H9 (cell line): ENCODE data around the gene WIF1. TPM values are rescaled to one million over a fixed set of nuclear protein-coding genes. Genes with fewer than 3 reads are reported as not detected.

Source experiments
- DNase-seq: peaks from one replicate; pipeline ENCODE4 v3.0.0-alpha.2; 2017
- H2AFZ ChIP-seq: one replicate; pipeline ENCODE4 v1.6.1; 2013; ENCODE audit warnings: mild to moderate bottlenecking, low read length, control low read depth, moderate library complexity
- H2AK5ac ChIP-seq: 2 replicates; pipeline ENCODE4 v1.6.1; 2013; ENCODE audit warnings: low read length, control low read depth, mixed read lengths; ENCODE audit not compliant: insufficient read length
- H2BK120ac ChIP-seq: one replicate; pipeline ENCODE4 v1.6.1; 2013; ENCODE audit warnings: low read depth, mild to moderate bottlenecking, low read length, control low read depth, inconsistent platforms; ENCODE audit not compliant: poor library complexity, severe bottlenecking
- H2BK12ac ChIP-seq: 2 replicates; pipeline ENCODE4 v1.6.1; 2013; ENCODE audit warnings: low read length, control low read depth, mixed read lengths, low read depth; ENCODE audit not compliant: insufficient read length
- H2BK15ac ChIP-seq: 2 replicates; pipeline ENCODE4 v1.6.1; 2013; ENCODE audit warnings: low read depth, low read length, control low read depth
- H2BK20ac ChIP-seq: one replicate; pipeline ENCODE4 v1.6.1; 2013; ENCODE audit warnings: low read depth, mild to moderate bottlenecking, low read length, control low read depth, inconsistent platforms; ENCODE audit not compliant: poor library complexity, severe bottlenecking
- H2BK5ac ChIP-seq: 2 replicates; pipeline ENCODE4 v1.6.1; 2013; ENCODE audit warnings: low read length, control low read depth, mixed read lengths; ENCODE audit not compliant: insufficient read length
- H3K14ac ChIP-seq: 2 replicates; pipeline ENCODE4 v1.6.1; 2013; ENCODE audit warnings: low read length, control low read depth; ENCODE audit not compliant: insufficient read depth
- H3K18ac ChIP-seq: 2 replicates; pipeline ENCODE4 v1.6.1; 2013; ENCODE audit warnings: low read depth, mild to moderate bottlenecking, mixed read lengths, low read length, control low read depth; ENCODE audit not compliant: insufficient read length
- H3K23ac ChIP-seq: 2 replicates; pipeline ENCODE4 v1.6.1; 2013; ENCODE audit warnings: low read length, control low read depth, mixed read lengths, low read depth; ENCODE audit not compliant: insufficient read length
- H3K23me2 ChIP-seq: 2 replicates; pipeline ENCODE4 v1.6.1; 2013; ENCODE audit warnings: low read depth, mild to moderate bottlenecking, mixed read lengths, low read length, control low read depth; ENCODE audit not compliant: insufficient read length, poor library complexity, severe bottlenecking
- H3K27ac ChIP-seq: 2 replicates; pipeline ENCODE4 v1.5.1; 2013; ENCODE audit warnings: low read length, control low read depth, mixed read lengths, low read depth; ENCODE audit not compliant: insufficient read length
- H3K27me3 ChIP-seq: 2 replicates; pipeline ENCODE4 v1.6.1; 2013; ENCODE audit warnings: low read length, control low read depth, inconsistent platforms; ENCODE audit not compliant: insufficient read depth
- H3K4ac ChIP-seq: 2 replicates; pipeline ENCODE4 v1.6.1; 2013; ENCODE audit warnings: low read depth, mild to moderate bottlenecking, control low read depth, inconsistent platforms, low read length, moderate library complexity
- H3K4me1 ChIP-seq: 2 replicates; pipeline ENCODE4 v1.6.1; 2013; ENCODE audit warnings: low read length, control low read depth, inconsistent platforms; ENCODE audit not compliant: insufficient read depth
- H3K4me2 ChIP-seq: 2 replicates; pipeline ENCODE4 v1.6.1; 2013; ENCODE audit warnings: low read length, control low read depth, mixed read lengths; ENCODE audit not compliant: insufficient read length, insufficient read depth
- H3K56ac ChIP-seq: 2 replicates; pipeline ENCODE4 v1.6.1; 2013; ENCODE audit warnings: low read depth, mild to moderate bottlenecking, mixed read lengths, low read length, control low read depth; ENCODE audit not compliant: insufficient read length
- H3K79me1 ChIP-seq: 2 replicates; pipeline ENCODE4 v1.6.1; 2013; ENCODE audit warnings: low read depth, mild to moderate bottlenecking, moderate library complexity, low read length, control low read depth, inconsistent platforms; ENCODE audit not compliant: insufficient read depth, poor library complexity, severe bottlenecking
- H3K79me2 ChIP-seq: 2 replicates; pipeline ENCODE4 v1.6.1; 2013; ENCODE audit warnings: low read length, control low read depth, inconsistent platforms; ENCODE audit not compliant: insufficient read depth
- H3K9ac ChIP-seq: 2 replicates; pipeline ENCODE4 v1.6.1; 2013; ENCODE audit warnings: low read length, control low read depth, mixed read lengths; ENCODE audit not compliant: insufficient read length; ENCODE audit errors: extremely low read depth
- H3K9me3 ChIP-seq: one replicate; pipeline ENCODE4 v1.6.1; 2013; ENCODE audit warnings: low read depth, low read length, inconsistent platforms; ENCODE audit not compliant: control insufficient read depth
- H3T11ph ChIP-seq: one replicate; pipeline ENCODE4 v1.6.1; 2013; ENCODE audit warnings: mild to moderate bottlenecking, low read length, control low read depth, inconsistent platforms
- H4K20me1 ChIP-seq: one replicate; pipeline ENCODE4 v1.6.1; 2013; ENCODE audit not compliant: control insufficient read depth, insufficient read length, insufficient read depth
- H4K5ac ChIP-seq: 2 replicates; pipeline ENCODE4 v1.6.1; 2013; ENCODE audit warnings: low read depth, mild to moderate bottlenecking, mixed read lengths, low read length, control low read depth; ENCODE audit not compliant: insufficient read length
- H4K8ac ChIP-seq: replicated peaks from 2 replicates; pipeline ENCODE4 v1.6.1; 2013; ENCODE audit warnings: low read length, control low read depth, mixed read lengths, low read depth; ENCODE audit not compliant: insufficient read length
- H4K91ac ChIP-seq: 2 replicates; pipeline ENCODE4 v1.6.1; 2013; ENCODE audit warnings: low read depth, mild to moderate bottlenecking, moderate library complexity, mixed read lengths, low read length, control low read depth; ENCODE audit not compliant: insufficient read length
- H3K27ac Mint-ChIP-seq, 3 experiments: 2 replicates in 2 of 3; 3 replicates in 1 of 3; pipeline ENCODE4 v1.8.0; 2020 to 2021; ENCODE audit warnings: mixed read lengths in 3 of 3, mild to moderate bottlenecking in 1 of 3, moderate library complexity in 1 of 3
- H3K27me3 Mint-ChIP-seq: 2 replicates; pipeline ENCODE4 v1.8.0; 2021; ENCODE audit warnings: low read depth, mild to moderate bottlenecking, moderate library complexity, mixed read lengths
- H3K36me3 Mint-ChIP-seq, 3 experiments: 2 replicates in 2 of 3; 3 replicates in 1 of 3; pipeline ENCODE4 v1.8.0; 2020 to 2021; ENCODE audit warnings: low read depth in 3 of 3, mixed read lengths in 3 of 3; ENCODE audit not compliant: insufficient read depth in 1 of 3
- H3K4me1 Mint-ChIP-seq, 2 experiments: 2 replicates each; pipeline ENCODE4 v1.8.0; 2020; ENCODE audit warnings: mixed read lengths in 2 of 2
- H3K4me3 Mint-ChIP-seq, 2 experiments: 2 replicates in 1 of 2; 3 replicates in 1 of 2; pipeline ENCODE4 v1.8.0; 2020 to 2021; ENCODE audit warnings: mild to moderate bottlenecking in 2 of 2, mixed read lengths in 2 of 2, moderate library complexity in 1 of 2
- H3K9me3 Mint-ChIP-seq, 2 experiments: 2 replicates in 1 of 2; 3 replicates in 1 of 2; pipeline ENCODE4 v1.8.0; 2020; ENCODE audit warnings: mild to moderate bottlenecking in 2 of 2, mixed read lengths in 2 of 2, moderate library complexity in 1 of 2
- total RNA-seq: library from RNA; stranded (reverse); gene quantifications from 2 replicates; pipeline ENCODE4 v1.2.1, GENCODE V29; 2021
- TF ChIP-seq, protein P1 (sequence below): fragments of 200-600 bp; sonication (generic); conservative IDR thresholded peaks from 3 replicates; pipeline ENCODE4 v1.8.0; 2021; ENCODE audit warnings: antibody characterized with exemption, mild to moderate bottlenecking

Gene WIF1
- total RNA-seq, 1 experiment from 2014 or later, result 0.98 TPM

DNA sequence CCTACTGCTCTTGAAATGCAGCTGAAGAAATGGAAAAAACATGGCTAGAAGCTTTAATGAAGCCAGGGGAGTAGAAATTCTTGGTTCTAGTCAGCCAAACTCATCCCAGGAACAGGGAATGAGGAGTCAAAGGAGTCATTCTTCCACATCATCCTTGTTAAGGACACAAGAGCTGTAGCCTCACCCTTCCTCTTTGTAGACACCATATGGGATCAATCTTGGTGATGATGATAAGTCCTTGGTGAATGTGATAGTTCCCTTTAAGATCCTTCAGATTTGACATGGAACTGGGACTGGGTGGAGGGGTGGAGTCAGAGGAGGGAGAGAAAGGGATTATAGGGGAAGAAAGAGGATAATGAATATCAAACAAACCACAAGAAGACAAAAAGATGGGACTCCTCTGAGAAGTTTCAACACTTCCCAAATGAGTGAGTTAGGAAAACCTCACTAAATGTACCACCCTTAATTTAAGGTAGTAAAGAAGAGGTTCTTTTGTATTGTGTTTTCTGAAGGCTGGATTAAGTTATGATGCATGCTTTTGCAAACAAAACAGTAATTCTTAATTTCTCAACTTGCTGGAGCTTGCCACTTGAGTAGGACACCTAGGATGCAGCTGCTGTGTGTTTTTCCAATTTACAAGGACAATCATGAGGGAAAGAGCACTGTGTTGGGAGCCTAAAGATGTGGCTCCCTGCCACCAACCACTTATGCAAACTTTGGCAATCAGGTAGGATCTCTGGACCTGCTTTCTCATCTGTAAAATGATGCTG lies 104.0 kb downstream of the WIF1 start:
- Histone ChIP-seq H3K56ac (no peak overlapping the region), H3K14ac (no peak overlapping the region), H2BK12ac (no peak overlapping the region), H4K91ac (no peak overlapping the region), H3K23ac (no peak overlapping the region), H4K5ac (no peak overlapping the region), H3K9ac (no peak overlapping the region), H3K4me2 (no peak overlapping the region), H3K79me2 (no peaks in the 10 kb centered on the region), H2BK5ac (no peak overlapping the region), H4K20me1 (no peaks in the 10 kb centered on the region), H3K23me2 (no peaks in the 10 kb centered on the region), H3K4ac (no peak overlapping the region), H3K4me1 (no peaks in the 10 kb centered on the region), H3K18ac (no peak overlapping the region), H2BK15ac (no peak overlapping the region), H3K79me1 (no peaks in the 10 kb centered on the region), H3T11ph (no peak overlapping the region), H2AK5ac (no peak overlapping the region), H3K27ac (no peak overlapping the region), H4K8ac (no peak overlapping the region), H2BK120ac (no peak overlapping the region), H3K27me3 (no peaks in the 10 kb centered on the region), H2AFZ (no peak overlapping the region), H3K9me3 (no peaks in the 10 kb centered on the region), H2BK20ac (no peak overlapping the region)
- Mint-ChIP-seq H3K36me3 (peaks cover 0 to 2% (median 0%) of the 10 kb centered on the region in 3 experiments; a peak in 2 of 7 replicates), H3K9me3 (0 out of 5 replicates have a peak, but pooled peaks cover 0 to 2% of the 10 kb centered on the region in 2 experiments), H3K27ac (no peak overlapping the region), H3K27me3 (peaks cover 2% of the 10 kb centered on the region; the same call in 1 of the 2 replicates), H3K4me3 (no peak overlapping the region), H3K4me1 (peaks cover 0 to 5% of the 10 kb centered on the region in 2 experiments; a peak in 1 of 4 replicates)
- TF ChIP-seq, protein P1, sequence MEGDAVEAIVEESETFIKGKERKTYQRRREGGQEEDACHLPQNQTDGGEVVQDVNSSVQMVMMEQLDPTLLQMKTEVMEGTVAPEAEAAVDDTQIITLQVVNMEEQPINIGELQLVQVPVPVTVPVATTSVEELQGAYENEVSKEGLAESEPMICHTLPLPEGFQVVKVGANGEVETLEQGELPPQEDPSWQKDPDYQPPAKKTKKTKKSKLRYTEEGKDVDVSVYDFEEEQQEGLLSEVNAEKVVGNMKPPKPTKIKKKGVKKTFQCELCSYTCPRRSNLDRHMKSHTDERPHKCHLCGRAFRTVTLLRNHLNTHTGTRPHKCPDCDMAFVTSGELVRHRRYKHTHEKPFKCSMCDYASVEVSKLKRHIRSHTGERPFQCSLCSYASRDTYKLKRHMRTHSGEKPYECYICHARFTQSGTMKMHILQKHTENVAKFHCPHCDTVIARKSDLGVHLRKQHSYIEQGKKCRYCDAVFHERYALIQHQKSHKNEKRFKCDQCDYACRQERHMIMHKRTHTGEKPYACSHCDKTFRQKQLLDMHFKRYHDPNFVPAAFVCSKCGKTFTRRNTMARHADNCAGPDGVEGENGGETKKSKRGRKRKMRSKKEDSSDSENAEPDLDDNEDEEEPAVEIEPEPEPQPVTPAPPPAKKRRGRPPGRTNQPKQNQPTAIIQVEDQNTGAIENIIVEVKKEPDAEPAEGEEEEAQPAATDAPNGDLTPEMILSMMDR, result no peak
- no peak for DNase-seq
